Breast epithelium (tissue), 3 donors: Measurements from ENCODE around the gene SLC35F3.

Experiments
- CTCF ChIP-seq, 3 donors: fragments of 450-650 bp; IDR thresholded peaks; one replicate each; pipeline ENCODE4 v1.5.1; 2016 to 2017; ENCODE audit warnings: antibody characterized with exemption in 3 of 3, mild to moderate bottlenecking in 3 of 3, moderate library complexity in 3 of 3
- POLR2AphosphoS5 ChIP-seq, 3 donors: sonication (generic); formaldehyde crosslinking; IDR thresholded peaks; one replicate each; pipeline ENCODE4 v1.6.1; 2017; ENCODE audit warnings: antibody characterized with exemption in 3 of 3

- TF ChIP-seq POLR2AphosphoS5 (IDR thresholded peaks at IDR 0.05), result no peak
- no peak for TF ChIP-seq CTCF (IDR thresholded peaks at IDR 0.05)
These were observed 271.5 kb downstream of the SLC35F3 start for GRCh38 chr1:234176000-234176399.
